HepG2 (cell line): ENCODE measurements around the gene NDUFB7. TPM values are rescaled to one million over a fixed set of nuclear protein-coding genes. Genes with fewer than 3 reads are reported as not detected.

ENCODE experiments used
- GATAD1 ChIP-seq: IDR thresholded peaks from 2 replicates; pipeline ENCODE4 v1.6.1; 2016; ENCODE audit warnings: missing genetic modification reagents, missing compliant biosample characterization
- HOXD1 ChIP-seq: sonication (generic); formaldehyde crosslinking; IDR thresholded peaks from 2 replicates; pipeline ENCODE4 v1.5.0; 2020; ENCODE audit warnings: missing genetic modification reagents
- KLF11 ChIP-seq: IDR thresholded peaks from 2 replicates; pipeline ENCODE4 v1.6.1; 2016; ENCODE audit warnings: missing compliant biosample characterization
- MLXIP ChIP-seq: sonication (generic); formaldehyde crosslinking; IDR thresholded peaks from 2 replicates; pipeline ENCODE4 v1.9.0; 2021; ENCODE audit warnings: missing genetic modification reagents, borderline replicate concordance
- NR2F2 ChIP-seq: IDR thresholded peaks from 2 replicates; pipeline ENCODE4 v1.6.1; 2012; ENCODE audit warnings: low read depth, inconsistent platforms, borderline replicate concordance
- ONECUT2 ChIP-seq: sonication (generic); formaldehyde crosslinking; IDR thresholded peaks from 2 replicates; pipeline ENCODE4 v1.4.0; 2020; ENCODE audit warnings: missing genetic modification reagents
- RBM39 ChIP-seq: fragments of 200-400 bp; formaldehyde crosslinking; IDR thresholded peaks from one replicate; pipeline ENCODE4 v1.6.1; 2018; ENCODE audit warnings: antibody characterized with exemption, mild to moderate bottlenecking, low read depth, low read length; ENCODE audit not compliant: poor library complexity, severe bottlenecking
- THAP11 ChIP-seq: IDR thresholded peaks from 2 replicates; pipeline ENCODE4 v1.6.1; 2016; ENCODE audit warnings: missing biosample characterization, missing genetic modification reagents
- THAP7 ChIP-seq: sonication (generic); formaldehyde crosslinking; IDR thresholded peaks from 2 replicates; pipeline ENCODE4 v1.8.1; 2023; ENCODE audit warnings: mild to moderate bottlenecking, missing genetic modification reagents
- ZBTB40 ChIP-seq, 2 experiments: fragments of 450-650 bp in 1 of 2; sonication (generic) in 1 of 2; formaldehyde crosslinking in 1 of 2; IDR thresholded peaks; 2 replicates each; pipeline versions ENCODE4 v1.6.1 to v1.8.0; 2016 to 2022; ENCODE audit warnings: antibody characterized with exemption in 1 of 2, mild to moderate bottlenecking in 1 of 2, missing genetic modification reagents in 1 of 2
- ZBTB46 ChIP-seq: sonication (generic); formaldehyde crosslinking; IDR thresholded peaks from 2 replicates; pipeline ENCODE4 v1.4.0; 2020; ENCODE audit warnings: mild to moderate bottlenecking, missing genetic modification reagents, borderline replicate concordance
- ZMYM3 ChIP-seq: sonication (generic); formaldehyde crosslinking; IDR thresholded peaks from 2 replicates; pipeline ENCODE4 v1.5.1; 2020; ENCODE audit warnings: mild to moderate bottlenecking, missing genetic modification reagents
- ZNF160 ChIP-seq: sonication (generic); formaldehyde crosslinking; IDR thresholded peaks from 2 replicates; pipeline ENCODE4 v1.8.0; 2022; ENCODE audit warnings: mild to moderate bottlenecking, inconsistent platforms, missing genetic modification reagents
- ZNF224 ChIP-seq: sonication (generic); formaldehyde crosslinking; IDR thresholded peaks from 2 replicates; pipeline ENCODE4 v1.5.0; 2020; ENCODE audit warnings: mild to moderate bottlenecking, missing genetic modification reagents
- polyA plus RNA-seq, 8 experiments: library from polyadenylated mRNA; depleted of rRNA in 3 of 8; stranded (reverse) in 7 of 8; unstranded in 1 of 8; fragments of >200 nt; fragmentation: Illumina TruSeq in 4 of 8; extraction: Trizol in 4 of 8; gene quantifications; 2 replicates each; pipeline versions ENCODE4 v1.2.1 to v1.2.3, GENCODE V29; 2011 to 2016; ENCODE audit warnings: low read depth in 4 of 8, missing spikeins in 1 of 8, mixed read lengths in 1 of 8; ENCODE audit not compliant: insufficient read depth in 1 of 8
- total RNA-seq, 5 experiments: library from RNA; depleted of rRNA; stranded (reverse); fragments of >200 nt; fragmentation: Illumina TruSeq; extraction: Trizol; gene quantifications; 2 replicates each; pipeline ENCODE4 v1.2.3, GENCODE V29; 2016; ENCODE audit warnings: low read depth in 1 of 5

The NDUFB7 gene
- total and polyA plus RNA-seq, 2 of the 13 experiments (the other 11 are each of a cell fraction or from before 2014, with no cell fraction given): 156 to 198 TPM

- TF ChIP-seq ZBTB40 (IDR thresholded peaks at IDR 0.05) (no peak), ZBTB40 (CRISPR knock-in tag; IDR thresholded peaks at IDR 0.05) (peak; percentile 23; the same call in 1 of the 2 replicates), ZBTB46 (no peak), MLXIP (CRISPR knock-in tag) (no peak), ONECUT2 (CRISPR knock-in tag) (no peak; the same call in 1 of the 2 replicates), THAP7 (CRISPR knock-in tag) (peak; percentile 41; the same call in 1 of the 2 replicates), ZNF160 (CRISPR knock-in tag) (peak; percentile 59), ZMYM3 (no peak), HOXD1 (CRISPR knock-in tag) (peak; percentile 17; the same call in 1 of the 2 replicates), GATAD1 (CRISPR knock-in tag) (no peak), ZNF224 (no peak), THAP11 (CRISPR knock-in tag) (no peak; the same call in none of the 2 replicates), RBM39 (peak; percentile 71), KLF11 (0 out of 2 replicates have a peak, but pooled peaks have one; percentile 41), NR2F2 (no peak; the same call in 1 of the 2 replicates)
These were observed 53.9 kb downstream of the NDUFB7 start, which contains the start of gene DNAJB1 (continued) for GRCh38 chr19:14517840-14518505.
